Nephron (organoid): ENCODE measurements around the gene ELAVL3.

Experiments used
- H3K27ac Mint-ChIP-seq, 3 experiments: 2 replicates each; pipeline ENCODE4 v1.8.0; 2020; ENCODE audit warnings: mixed read lengths in 3 of 3, mild to moderate bottlenecking in 2 of 3, moderate library complexity in 1 of 3
- H3K27me3 Mint-ChIP-seq: 2 replicates; pipeline ENCODE4 v1.8.0; 2021; ENCODE audit warnings: low read depth, mild to moderate bottlenecking, moderate library complexity, mixed read lengths
- H3K36me3 Mint-ChIP-seq: 2 replicates; pipeline ENCODE4 v1.8.0; 2020; ENCODE audit warnings: low read depth, mixed read lengths
- H3K4me1 Mint-ChIP-seq: 2 replicates; pipeline ENCODE4 v1.8.0; 2020; ENCODE audit warnings: mixed read lengths
- H3K4me3 Mint-ChIP-seq, 3 experiments: 2 replicates each; pipeline ENCODE4 v1.8.0; 2020; ENCODE audit warnings: mild to moderate bottlenecking in 3 of 3, mixed read lengths in 3 of 3, moderate library complexity in 2 of 3
- H3K9me3 Mint-ChIP-seq: 2 replicates; pipeline ENCODE4 v1.8.0; 2020; ENCODE audit warnings: mixed read lengths
- TF ChIP-seq, protein P1 (sequence below), 3 experiments: fragments of 200-600 bp; sonication (generic); IDR thresholded peaks; one replicate each; pipeline ENCODE4 v1.5.0; 2021; ENCODE audit warnings: antibody characterized with exemption in 3 of 3; ENCODE audit not compliant: unreplicated experiment in 3 of 3

Gene ELAVL3

GRCh38 chr19:11426656-11427055 is 54.2 kb downstream of the ELAVL3 start:
- Mint-ChIP-seq H3K27me3 (peaks cover 26% of the 10 kb centered on the region), H3K4me1 (no peaks in the 10 kb centered on the region), H3K36me3 (no peaks in the 10 kb centered on the region), H3K27ac (no peak overlapping the region), H3K9me3 (no peaks in the 10 kb centered on the region), H3K4me3 (no peak overlapping the region)
- TF ChIP-seq, protein P1, sequence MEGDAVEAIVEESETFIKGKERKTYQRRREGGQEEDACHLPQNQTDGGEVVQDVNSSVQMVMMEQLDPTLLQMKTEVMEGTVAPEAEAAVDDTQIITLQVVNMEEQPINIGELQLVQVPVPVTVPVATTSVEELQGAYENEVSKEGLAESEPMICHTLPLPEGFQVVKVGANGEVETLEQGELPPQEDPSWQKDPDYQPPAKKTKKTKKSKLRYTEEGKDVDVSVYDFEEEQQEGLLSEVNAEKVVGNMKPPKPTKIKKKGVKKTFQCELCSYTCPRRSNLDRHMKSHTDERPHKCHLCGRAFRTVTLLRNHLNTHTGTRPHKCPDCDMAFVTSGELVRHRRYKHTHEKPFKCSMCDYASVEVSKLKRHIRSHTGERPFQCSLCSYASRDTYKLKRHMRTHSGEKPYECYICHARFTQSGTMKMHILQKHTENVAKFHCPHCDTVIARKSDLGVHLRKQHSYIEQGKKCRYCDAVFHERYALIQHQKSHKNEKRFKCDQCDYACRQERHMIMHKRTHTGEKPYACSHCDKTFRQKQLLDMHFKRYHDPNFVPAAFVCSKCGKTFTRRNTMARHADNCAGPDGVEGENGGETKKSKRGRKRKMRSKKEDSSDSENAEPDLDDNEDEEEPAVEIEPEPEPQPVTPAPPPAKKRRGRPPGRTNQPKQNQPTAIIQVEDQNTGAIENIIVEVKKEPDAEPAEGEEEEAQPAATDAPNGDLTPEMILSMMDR (IDR thresholded peaks at IDR 0.05; ENCODE audit: unreplicated experiment in 3 of 3), result no peak

- Mint-ChIP-seq H3K27ac (no peak overlapping the region), H3K9me3 (no peaks in the 10 kb centered on the region), H3K4me3 (no peak overlapping the region), H3K27me3 (peaks cover 33% of the 10 kb centered on the region), H3K4me1 (no peaks in the 10 kb centered on the region), H3K36me3 (no peaks in the 10 kb centered on the region)
- TF ChIP-seq, protein P1 (IDR thresholded peaks at IDR 0.05; ENCODE audit: unreplicated experiment in 3 of 3), result no peak
Measured at GRCh38 chr19:11425719-11426457, 55.0 kb downstream of the ELAVL3 start.

DNA sequence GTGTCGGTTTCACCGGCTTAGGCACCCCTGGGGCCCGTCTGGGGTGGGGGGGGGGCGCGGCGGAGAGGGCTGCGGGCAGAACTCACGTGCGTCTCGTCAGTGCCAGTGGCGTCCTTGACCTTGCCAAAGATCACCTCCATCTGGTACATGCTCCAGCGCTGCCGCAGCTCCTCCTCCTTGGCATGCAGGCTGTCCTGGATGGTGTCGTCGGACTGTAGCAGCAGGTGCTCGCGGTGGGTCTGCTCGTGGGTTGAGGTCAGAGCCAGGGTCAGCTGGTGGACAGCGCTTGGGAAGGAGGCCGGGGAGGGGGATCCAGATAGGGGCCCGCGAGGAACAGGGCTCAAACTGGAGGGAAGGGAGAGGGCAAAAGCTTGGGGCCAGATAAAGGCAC is 57.1 kb downstream of the ELAVL3 start:
- Mint-ChIP-seq H3K4me3 (peak overlapping the region in 1 of 3 experiments; percentile 7), H3K4me1 (peaks cover 6% of the 10 kb centered on the region), H3K27ac (no peak overlapping the region), H3K9me3 (no peaks in the 10 kb centered on the region), H3K36me3 (no peaks in the 10 kb centered on the region), H3K27me3 (peaks cover 54% of the 10 kb centered on the region)
- TF ChIP-seq, protein P1 (IDR thresholded peaks at IDR 0.05; ENCODE audit: unreplicated experiment in 3 of 3), result no peak

DNA sequence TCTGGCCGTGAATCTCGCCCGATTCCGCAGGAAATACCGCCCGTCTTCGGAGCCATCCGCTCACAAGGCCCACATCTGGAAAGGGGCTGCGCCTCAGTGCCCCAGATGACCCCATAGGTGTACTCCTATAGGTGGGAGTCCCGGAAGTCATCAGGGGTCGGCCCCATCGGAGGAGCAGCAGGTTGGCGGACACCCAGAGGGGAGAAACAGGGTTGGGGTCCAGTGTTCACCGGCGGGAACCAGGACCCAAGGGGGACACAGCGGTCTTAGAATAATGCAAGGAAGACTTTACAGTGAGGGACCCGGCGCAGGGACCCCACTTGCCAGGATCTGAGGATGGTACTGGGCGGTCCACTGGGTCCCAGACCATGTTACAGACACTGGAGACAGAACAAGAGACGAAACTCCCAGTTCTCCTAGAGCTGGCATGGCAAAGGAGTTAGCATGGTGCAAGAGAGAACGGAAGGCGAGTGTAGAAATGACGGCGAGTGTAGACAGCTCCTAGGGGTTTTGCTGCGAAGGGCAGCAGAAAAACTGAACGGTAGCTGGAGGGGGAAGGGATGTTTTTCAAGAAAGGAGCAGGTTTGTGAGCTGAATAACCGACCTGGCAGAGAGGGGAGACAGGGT is 57.6 kb downstream of the ELAVL3 start:
- no peak overlapping the region for H3K27ac Mint-ChIP-seq
- TF ChIP-seq, protein P1 (IDR thresholded peaks at IDR 0.05; ENCODE audit: unreplicated experiment in 3 of 3), result no peak
- peaks cover 6% of the 10 kb centered on the region for H3K4me1 Mint-ChIP-seq
- H3K27me3 Mint-ChIP-seq, result peaks cover 59% of the 10 kb centered on the region
- H3K9me3 Mint-ChIP-seq, result no peaks in the 10 kb centered on the region
- no peak overlapping the region for H3K4me3 Mint-ChIP-seq
- no peaks in the 10 kb centered on the region for H3K36me3 Mint-ChIP-seq

DNA sequence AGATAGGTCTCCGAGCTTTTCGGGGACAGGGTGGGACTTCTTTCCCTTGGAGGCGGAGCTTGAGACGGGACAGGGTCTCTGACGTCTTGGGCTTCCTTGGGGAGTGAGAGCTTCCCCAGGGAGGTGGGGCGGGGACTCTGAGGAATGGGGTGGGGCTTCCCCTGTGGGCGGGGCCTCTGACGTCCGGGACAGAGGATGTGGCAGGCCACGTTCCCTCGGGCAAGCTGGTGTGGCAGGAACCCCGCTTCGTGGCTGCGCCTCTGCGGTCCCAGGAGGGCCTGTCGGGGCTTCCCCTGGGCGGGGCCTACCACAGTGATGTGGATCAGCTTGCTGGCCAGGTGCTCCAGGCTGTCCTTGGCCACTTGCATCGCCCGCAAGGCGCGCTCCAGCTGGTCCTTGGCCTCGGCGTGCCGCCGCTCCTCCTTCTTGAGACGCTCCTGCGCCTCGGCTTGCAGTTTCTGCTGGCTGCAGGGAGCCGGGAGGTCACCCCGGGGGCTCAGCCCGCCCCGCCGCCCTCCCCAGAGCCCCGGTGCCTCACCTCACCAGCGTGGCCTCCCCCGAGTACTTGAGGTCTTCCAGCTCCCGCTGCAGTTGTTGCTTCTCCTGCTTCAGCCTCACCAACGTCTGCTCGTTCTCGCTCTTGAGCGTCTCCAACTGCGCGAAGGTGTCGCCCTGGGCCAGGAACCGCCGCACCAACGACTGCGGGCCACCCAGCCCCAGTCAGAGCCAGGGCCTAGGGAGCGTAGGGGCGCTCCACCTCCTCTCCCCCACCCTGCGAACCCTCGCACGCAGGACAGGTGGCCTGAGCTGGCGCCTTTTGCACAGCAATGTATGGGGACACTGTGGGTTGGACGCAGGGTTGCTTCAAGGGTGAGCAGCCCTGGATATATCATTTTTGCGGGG is 58.4 kb downstream of the ELAVL3 start:
- TF ChIP-seq, protein P1 (IDR thresholded peaks at IDR 0.05; ENCODE audit: unreplicated experiment in 3 of 3), result no peak
- H3K36me3 Mint-ChIP-seq, result no peaks in the 10 kb centered on the region
- H3K4me3 Mint-ChIP-seq, result peak overlapping the region; percentile 38 to 79 (median 75)
- H3K27me3 Mint-ChIP-seq, result peaks cover 68% of the 10 kb centered on the region
- H3K9me3 Mint-ChIP-seq, result no peaks in the 10 kb centered on the region
- peaks cover 6% of the 10 kb centered on the region for H3K4me1 Mint-ChIP-seq
- H3K27ac Mint-ChIP-seq, result no peak overlapping the region
